Kidney (tissue), 14 donors: Measurements from ENCODE around the gene SNAI3. TPM values are rescaled to one million over a fixed set of nuclear protein-coding genes. Genes with fewer than 3 reads are reported as not detected.

ENCODE experiments used
- DNase-seq, 5 donors: peaks; one replicate each; pipeline ENCODE4 v3.0.0-alpha.2; 2013 to 2020
- FAIRE-seq: peaks from 2 replicates; lab custom pipeline; 2012; peaks lifted over from hg19 to GRCh38; lab: Jason Lieb, UNC
- H3K27ac ChIP-seq, 2 donors: one replicate each; pipeline ENCODE4 v1.7.0; 2013; ENCODE audit warnings: low read depth in 2 of 2, low read length in 2 of 2, inconsistent platforms in 1 of 2
- H3K27me3 ChIP-seq: one replicate; pipeline ENCODE4 v1.7.1; 2013; ENCODE audit warnings: low read length, inconsistent platforms; ENCODE audit not compliant: control insufficient read depth, insufficient read depth
- H3K36me3 ChIP-seq, 3 donors: one replicate each; pipeline versions ENCODE4 v1.7.0 to v1.7.1; 2013; ENCODE audit warnings: low read length in 3 of 3, control low read depth in 1 of 3, inconsistent platforms in 1 of 3; ENCODE audit not compliant: insufficient read depth in 3 of 3, control insufficient read depth in 2 of 3
- H3K4me1 ChIP-seq, 3 donors: one replicate each; pipeline versions ENCODE4 v1.7.0 to v1.7.1; 2013; ENCODE audit warnings: low read length in 3 of 3, inconsistent platforms in 1 of 3, low read depth in 1 of 3; ENCODE audit not compliant: control insufficient read depth in 2 of 3, insufficient read depth in 2 of 3
- H3K4me3 ChIP-seq, 3 donors: one replicate each; pipeline versions ENCODE4 v1.7.0 to v1.8.1; 2013; ENCODE audit warnings: low read length in 3 of 3, control low read depth in 1 of 3, inconsistent platforms in 1 of 3
- H3K9ac ChIP-seq, 3 donors: one replicate each; pipeline versions ENCODE4 v1.7.0 to v1.7.1; 2013; ENCODE audit warnings: low read length in 3 of 3, control low read depth in 1 of 3, inconsistent platforms in 1 of 3
- H3K9me3 ChIP-seq, 3 donors: one replicate each; pipeline versions ENCODE4 v1.7.0 to v1.7.1; 2013; ENCODE audit warnings: low read length in 3 of 3, control low read depth in 1 of 3, inconsistent platforms in 1 of 3; ENCODE audit not compliant: control insufficient read depth in 2 of 3, insufficient read depth in 1 of 3
- intact Hi-C: fragments of 100-400 bp; cut with DNase I; formaldehyde crosslinking; loops from one replicate; pipeline ENCODE4 v1.11.1; 2022
- microRNA-seq: library from miRNA; unstranded; fragments of <30 nt; microRNA quantifications from one replicate; pipeline ENCODE4 v1.2.0, GENCODE V29; 2020
- polyA plus RNA-seq: library from polyadenylated mRNA; stranded (reverse); fragments of 350-450 nt; fragmentation: Illumina TruSeq; extraction: RNeasy Lipid Tissue Mini Kit (QIAGEN cat#74804); gene quantifications from one replicate; pipeline ENCODE4 v1.2.3, GENCODE V29; 2014; ENCODE audit warnings: low read depth, low replicate concordance; ENCODE audit not compliant: insufficient read depth
- total RNA-seq: library from RNA; stranded (reverse); fragmentation: NEBNext Ultra II Directional; extraction: Animal tissue kit (Norgen Biotek cat#: 25700); gene quantifications from one replicate; pipeline ENCODE4 v1.2.1, GENCODE V29; 2021
- TF ChIP-seq, protein P1 (sequence below): IDR thresholded peaks from 3 replicates; pipeline ENCODE4 v1.5.1; 2012; ENCODE audit warnings: mild to moderate bottlenecking, moderate library complexity, borderline replicate concordance; ENCODE audit not compliant: insufficient read depth; ENCODE audit errors: extremely low read depth
- donor health status: control.
- donor health status: control.
- donor health status: control.
- donor health status: control.
- donor health status: control.
- donor health status: DM: yes; HTN: yes; CAD: no.
- donor health status: Normal renal cell carcinoma (clear cell type).

SNAI3 gene
- total and polyA plus RNA-seq, 2 donors from 2014 or later: 0.75 to 2.3 TPM

DNA sequence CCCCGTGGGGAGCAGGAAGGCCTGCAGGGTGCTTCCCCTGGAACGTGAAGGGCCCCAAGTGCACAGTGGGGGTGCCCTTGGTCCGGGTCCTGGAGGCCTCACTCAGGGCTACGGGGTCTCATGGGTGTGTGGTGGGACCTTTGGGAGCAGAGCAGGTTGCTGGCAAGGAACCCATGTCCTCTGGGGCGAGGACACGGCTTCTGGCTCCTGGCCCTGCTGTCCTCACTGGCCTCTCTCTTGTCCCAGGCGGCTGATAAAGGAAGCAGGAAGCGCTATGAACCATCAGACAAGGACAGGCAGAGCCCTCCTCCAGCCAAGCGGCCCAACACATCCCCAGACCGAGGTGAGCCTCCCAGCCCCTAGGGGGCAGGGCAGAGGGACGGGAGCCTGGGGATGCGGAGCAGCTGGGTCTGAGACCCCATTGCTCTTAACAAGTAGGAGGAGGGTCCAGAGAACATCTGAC, 57.8 kb downstream of the SNAI3 start:
- H3K27ac ChIP-seq: no peak overlapping the region
- intact Hi-C loops: no loop called here
- DNase-seq (peak in 1 of 5 donors; percentile 43), FAIRE-seq (no peak)
- H3K4me1 ChIP-seq: no peaks in the 10 kb centered on the region
- H3K4me3 ChIP-seq: no peak overlapping the region
- peaks cover 0 to 22% (median 5%) of the 10 kb centered on the region in 3 donors for H3K36me3 ChIP-seq
- no peaks in the 10 kb centered on the region for H3K27me3 ChIP-seq
- TF ChIP-seq, protein P1, sequence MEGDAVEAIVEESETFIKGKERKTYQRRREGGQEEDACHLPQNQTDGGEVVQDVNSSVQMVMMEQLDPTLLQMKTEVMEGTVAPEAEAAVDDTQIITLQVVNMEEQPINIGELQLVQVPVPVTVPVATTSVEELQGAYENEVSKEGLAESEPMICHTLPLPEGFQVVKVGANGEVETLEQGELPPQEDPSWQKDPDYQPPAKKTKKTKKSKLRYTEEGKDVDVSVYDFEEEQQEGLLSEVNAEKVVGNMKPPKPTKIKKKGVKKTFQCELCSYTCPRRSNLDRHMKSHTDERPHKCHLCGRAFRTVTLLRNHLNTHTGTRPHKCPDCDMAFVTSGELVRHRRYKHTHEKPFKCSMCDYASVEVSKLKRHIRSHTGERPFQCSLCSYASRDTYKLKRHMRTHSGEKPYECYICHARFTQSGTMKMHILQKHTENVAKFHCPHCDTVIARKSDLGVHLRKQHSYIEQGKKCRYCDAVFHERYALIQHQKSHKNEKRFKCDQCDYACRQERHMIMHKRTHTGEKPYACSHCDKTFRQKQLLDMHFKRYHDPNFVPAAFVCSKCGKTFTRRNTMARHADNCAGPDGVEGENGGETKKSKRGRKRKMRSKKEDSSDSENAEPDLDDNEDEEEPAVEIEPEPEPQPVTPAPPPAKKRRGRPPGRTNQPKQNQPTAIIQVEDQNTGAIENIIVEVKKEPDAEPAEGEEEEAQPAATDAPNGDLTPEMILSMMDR: peak; percentile 9
- H3K9me3 ChIP-seq: no peaks in the 10 kb centered on the region
- no peak overlapping the region for H3K9ac ChIP-seq

Small RNA genes lying within 50 kb of the gene (microRNA-seq; reads per million reads assigned to microRNA genes)
- not detected for gene MIR4722

Other genes starting within 250 kb of the SNAI3 start
- gene ZFPM1, start 233.2 kb downstream of the SNAI3 start, total RNA-seq: 9.2 TPM
- 1.9 TPM for gene ZFPM1, start 233.2 kb downstream of the SNAI3 start, polyA plus RNA-seq
- gene ZC3H18, start 116.1 kb downstream of the SNAI3 start, total RNA-seq: 38.2 TPM
- gene ZC3H18, start 116.1 kb downstream of the SNAI3 start, polyA plus RNA-seq: 11.4 TPM
- gene IL17C, start 47.9 kb downstream of the SNAI3 start, total RNA-seq: not detected
- not detected for gene IL17C, start 47.9 kb downstream of the SNAI3 start, polyA plus RNA-seq
- 395 TPM for gene CYBA, start 35.5 kb downstream of the SNAI3 start, total RNA-seq
- 263 TPM for gene CYBA, start 35.5 kb downstream of the SNAI3 start, polyA plus RNA-seq
- gene MVD, start 23.4 kb downstream of the SNAI3 start, total RNA-seq: 35.4 TPM
- 48.9 TPM for gene MVD, start 23.4 kb downstream of the SNAI3 start, polyA plus RNA-seq
- 31.4 TPM for gene RNF166, start 19.9 kb upstream of the SNAI3 start, total RNA-seq
- 16.3 TPM for gene RNF166, start 19.9 kb upstream of the SNAI3 start, polyA plus RNA-seq
- 18.8 TPM for gene CTU2, start 20.0 kb upstream of the SNAI3 start, total RNA-seq
- 11.1 TPM for gene CTU2, start 20.0 kb upstream of the SNAI3 start, polyA plus RNA-seq
- gene PIEZO1, start 98.7 kb upstream of the SNAI3 start, total RNA-seq: 124 TPM
- 103 TPM for gene PIEZO1, start 98.7 kb upstream of the SNAI3 start, polyA plus RNA-seq
- 1.5 TPM for gene CDT1, start 117.3 kb upstream of the SNAI3 start, total RNA-seq
- gene CDT1, start 117.3 kb upstream of the SNAI3 start, polyA plus RNA-seq: 0.56 TPM
- 105 TPM for gene APRT, start 125.4 kb upstream of the SNAI3 start, total RNA-seq
- gene APRT, start 125.4 kb upstream of the SNAI3 start, polyA plus RNA-seq: 204 TPM
- gene GALNS, start 170.4 kb upstream of the SNAI3 start, total RNA-seq: 37.2 TPM
- 15.8 TPM for gene GALNS, start 170.4 kb upstream of the SNAI3 start, polyA plus RNA-seq
- gene TRAPPC2L, start 170.6 kb upstream of the SNAI3 start, total RNA-seq: 48.3 TPM
- gene TRAPPC2L, start 170.6 kb upstream of the SNAI3 start, polyA plus RNA-seq: 155 TPM
- not detected for gene PABPN1L, start 180.2 kb upstream of the SNAI3 start, total RNA-seq
- not detected for gene PABPN1L, start 180.2 kb upstream of the SNAI3 start, polyA plus RNA-seq